ENCODE data around the gene FARSB.
A peak's percentile ranks its signal among the peaks of the same experiment; 100 is the strongest.
"Not testable (repeated sequence)": the region's sequence is repeated elsewhere in the genome, so short reads cannot be mapped to it uniquely, and the experiment has no call there.

FARSB gene

DNA sequence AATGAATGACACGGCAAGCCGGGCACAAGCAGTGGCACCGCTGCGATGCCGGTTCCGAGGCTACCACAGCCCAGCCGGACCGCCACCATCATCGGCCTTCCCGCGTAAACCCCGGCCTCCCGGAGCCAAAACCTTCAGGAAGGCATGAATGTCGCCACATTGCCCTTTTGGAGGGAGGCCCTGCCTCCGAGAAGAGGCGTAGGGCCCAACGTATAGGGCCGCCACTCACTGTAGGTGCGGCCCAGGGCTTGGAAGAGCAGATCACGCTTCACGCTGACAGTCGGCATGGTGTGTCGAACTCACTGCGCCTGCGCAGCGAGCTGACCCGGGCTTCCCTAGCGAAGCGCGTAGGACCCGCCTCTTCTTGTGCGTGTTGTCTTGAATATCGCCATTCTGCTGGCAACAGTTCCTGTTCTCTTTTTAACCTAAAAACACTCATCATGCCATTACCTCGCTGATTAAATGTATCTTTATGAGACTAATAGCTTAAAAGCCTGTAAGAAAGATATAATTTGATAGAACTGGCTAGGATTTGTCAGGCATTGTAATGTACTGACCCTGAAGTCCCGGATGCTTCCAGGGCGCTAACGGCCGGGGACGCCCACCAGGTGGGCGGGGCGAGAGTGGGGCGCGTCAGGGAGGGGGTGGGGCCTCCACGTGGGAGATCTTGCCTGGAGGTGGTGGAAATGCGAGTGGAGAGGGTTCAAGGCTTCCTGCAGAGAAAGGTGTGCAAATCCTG, at the start of gene FARSB:
Gene FARSB, minus strand, starts transcription at position 306 of the 739 bp plus-strand sequence. Its CDS starts 19 bp downstream, at position 287.
- peak; percentile 97 for DNase-seq

DNA sequence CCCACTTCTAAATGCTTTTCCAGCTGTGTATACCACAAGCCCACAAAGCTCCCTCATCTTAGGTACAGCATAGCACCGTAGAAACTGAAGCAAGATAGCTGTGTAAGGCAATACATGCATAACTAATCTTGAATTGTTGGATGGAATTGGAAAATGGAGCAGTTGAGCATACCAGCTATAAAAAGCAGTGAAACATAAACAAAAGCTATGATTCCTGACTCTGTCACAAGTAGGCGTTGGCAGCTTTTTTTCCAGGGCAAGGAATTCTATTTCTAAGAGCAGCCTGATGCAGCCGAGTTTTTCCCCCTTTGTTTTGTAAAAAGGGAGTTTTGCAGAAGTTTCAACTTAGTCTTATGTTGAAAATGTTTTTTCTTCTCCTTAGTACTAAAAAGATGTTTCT, 48.0 kb upstream of the FARSB start:
- no peak for DNase-seq

DNA sequence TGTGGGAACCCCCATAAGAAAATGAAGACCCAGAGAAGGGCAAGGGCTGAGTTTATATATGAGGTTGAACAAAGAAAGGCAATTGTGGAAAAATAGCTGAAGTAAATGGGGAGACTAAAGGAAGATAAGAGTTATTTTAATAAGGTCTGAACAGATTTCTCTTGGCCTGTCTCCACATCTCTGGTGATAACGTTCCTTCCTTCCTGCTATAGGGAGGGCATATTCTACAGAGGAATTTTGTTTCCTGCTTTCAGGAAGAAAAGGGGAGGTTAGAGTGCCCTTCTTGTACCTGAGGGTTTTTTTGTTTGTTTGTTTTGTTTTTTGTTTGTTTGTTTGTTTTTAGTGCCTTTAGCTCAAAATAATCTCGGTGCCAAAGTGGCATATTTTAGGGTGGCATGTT, 47.2 kb upstream of the FARSB start:
- DNase-seq, result no peak

DNA sequence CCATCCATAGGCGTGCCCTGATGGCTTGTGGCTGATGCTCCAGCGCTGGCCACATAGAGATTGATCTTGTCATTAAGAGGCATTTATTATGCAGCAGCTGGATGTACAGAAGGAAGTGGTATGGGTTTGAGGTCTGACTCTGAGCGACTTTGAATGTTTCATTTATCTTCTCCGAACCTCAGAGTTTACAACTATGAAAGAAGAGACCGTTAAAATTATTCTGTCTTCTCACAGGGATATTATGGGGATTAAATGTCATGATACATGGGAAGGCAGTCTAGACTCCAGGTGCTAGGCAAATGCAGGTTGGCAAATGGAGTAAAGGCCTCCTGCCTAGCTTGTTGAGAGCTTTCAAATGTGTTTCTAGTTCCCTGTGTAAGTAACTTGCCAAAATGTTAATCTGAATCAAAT, 45.8 kb upstream of the FARSB start:
- peak; percentile 33 for DNase-seq

DNA sequence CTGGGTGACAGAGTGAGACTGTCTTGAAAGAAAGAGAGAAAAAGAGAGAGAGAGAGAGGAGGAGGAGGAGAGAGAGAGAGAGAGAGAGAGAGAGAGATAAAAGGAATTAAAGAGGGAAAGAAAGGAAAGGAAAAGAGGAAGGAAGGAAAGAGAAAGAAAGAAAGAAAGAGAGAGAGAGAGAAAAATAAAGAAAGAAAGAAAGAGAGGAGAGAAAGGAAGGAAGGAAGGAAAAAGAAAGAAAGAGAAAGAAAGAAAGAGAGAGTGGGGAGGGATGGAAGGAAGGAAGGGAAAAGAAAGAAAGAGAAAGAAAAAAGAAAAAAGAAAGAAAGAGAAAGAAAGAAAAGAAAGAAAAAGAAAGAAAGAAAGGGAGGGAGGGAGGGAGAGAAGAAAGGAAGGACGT, 45.3 kb upstream of the FARSB start:
- no peak for DNase-seq

DNA sequence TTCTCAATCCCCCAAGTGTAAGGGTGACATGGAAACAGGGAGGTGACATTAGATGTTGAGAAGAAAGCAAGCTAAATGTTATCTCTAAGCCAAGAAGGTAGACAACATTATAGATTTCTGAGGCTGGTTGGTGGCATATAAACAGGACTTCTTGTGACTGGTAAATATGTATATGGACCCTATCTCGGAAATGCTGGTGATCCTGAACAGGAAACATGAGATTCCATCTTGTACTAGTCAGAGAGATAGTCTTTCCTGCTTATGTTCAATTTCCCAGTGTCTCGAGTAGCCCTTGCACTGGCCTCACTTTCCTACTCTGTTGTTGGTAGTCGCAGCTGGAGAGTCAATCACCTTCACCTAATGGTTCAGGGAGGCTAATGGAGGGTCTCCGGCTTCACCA, 42.4 kb upstream of the FARSB start:
- DNase-seq, result no peak

DNA sequence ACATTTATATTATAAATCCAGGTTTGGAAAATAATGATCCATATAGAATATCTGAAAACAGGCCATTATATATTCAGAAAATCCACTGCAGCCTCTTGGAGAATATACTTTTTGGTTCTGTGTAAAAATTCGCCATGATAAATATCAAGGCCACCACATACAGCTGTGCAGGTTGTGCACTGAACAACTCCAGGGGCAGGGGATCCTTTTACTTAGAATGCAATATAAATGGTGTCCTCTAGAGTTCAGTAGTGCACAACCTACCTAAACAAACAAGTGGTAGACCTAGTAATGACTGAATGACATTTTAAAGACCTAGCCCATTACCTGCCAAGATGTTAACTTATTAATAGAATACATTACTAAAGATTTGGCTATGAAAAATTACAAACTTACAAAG, 37.9 kb upstream of the FARSB start:
- peak; percentile 17 for DNase-seq

DNA sequence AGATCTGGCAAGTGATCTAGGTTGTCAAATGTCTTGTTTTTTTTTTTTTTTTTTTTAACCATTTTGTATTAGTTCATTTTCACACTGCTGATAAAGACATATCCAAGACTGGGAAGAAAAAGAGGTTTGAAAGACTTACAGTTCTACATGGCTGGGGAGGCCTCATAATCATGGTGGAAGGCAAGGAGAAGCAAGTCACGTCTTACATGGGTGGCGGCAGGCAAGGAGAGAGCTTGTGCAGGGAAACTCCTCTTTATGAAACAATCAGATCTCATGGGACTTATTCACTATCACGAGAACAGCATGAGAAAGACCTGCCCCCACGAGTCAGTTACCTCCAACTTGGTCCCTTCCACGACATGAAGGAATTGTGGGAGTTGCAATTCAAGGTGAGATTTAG, 37.5 kb upstream of the FARSB start:
- not testable (repeated sequence) for DNase-seq

DNA sequence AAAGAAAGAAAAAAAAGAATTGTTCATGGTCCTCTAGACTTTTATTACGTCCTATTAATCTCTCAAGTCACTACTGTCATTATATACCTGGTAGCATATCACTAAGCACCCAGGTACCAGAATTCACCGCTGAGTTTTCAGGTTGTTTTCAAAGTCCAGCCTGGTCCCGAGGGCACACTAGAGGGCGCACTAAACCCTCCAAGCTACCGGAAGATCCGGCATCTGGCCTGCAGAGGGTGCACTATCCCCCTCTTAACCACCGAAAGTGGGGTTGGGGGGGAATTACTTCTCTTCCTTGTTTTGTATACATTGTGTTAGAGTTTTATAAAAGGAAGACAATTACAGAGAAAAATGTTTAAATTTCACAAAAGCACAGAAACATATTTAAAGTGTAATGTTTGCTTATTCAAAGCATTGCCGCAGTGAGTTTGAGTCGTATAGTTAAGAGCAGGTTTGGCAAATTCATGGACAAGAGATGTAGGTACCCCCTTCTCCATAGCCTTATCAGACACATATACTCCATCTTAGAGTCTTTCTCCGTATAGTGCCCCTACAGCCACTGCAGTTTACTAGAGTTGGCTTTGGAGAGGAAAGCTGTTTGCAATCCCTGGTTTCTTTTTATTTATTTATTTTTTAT, 34.8 kb upstream of the FARSB start:
- DNase-seq, result peak; percentile 70

DNA sequence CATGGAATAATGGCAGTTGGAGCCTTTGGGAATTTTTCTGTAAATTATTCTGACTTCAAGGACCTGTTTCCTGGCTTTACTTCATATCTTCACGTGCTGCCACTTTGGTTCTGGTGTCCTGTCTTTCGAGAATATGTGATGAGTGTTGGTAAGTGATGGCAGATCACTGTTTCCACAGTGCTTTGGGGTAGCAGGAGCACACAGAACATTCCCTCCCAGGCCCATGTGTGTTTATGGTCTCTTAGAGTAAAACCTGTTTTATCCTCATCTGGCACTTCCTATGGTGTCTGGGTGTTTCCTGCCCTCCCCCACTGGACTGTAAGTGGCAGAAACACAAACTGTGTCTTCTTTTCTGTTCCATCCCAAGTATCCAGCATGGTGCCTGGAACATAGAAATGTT, 33.4 kb upstream of the FARSB start:
- no peak for DNase-seq

DNA sequence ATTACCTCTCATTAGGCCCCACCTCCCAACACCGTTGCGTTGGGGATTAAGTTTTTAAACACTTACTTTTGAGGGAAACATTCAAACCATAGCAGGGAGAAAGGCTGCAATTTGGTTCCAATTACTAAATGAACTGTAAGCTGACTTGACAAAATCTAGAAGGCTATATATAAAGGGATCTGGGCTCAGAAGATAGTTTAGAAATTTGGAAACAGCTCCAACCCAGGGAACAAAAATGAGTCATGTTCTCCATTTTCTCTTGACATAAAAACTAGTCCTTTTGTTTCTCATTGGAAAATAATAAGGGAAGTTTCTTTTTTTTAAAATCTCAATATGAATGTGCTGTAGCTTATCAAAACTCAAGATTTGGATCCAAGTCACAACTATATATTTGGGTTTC, 33.0 kb upstream of the FARSB start:
- no peak for DNase-seq

DNA sequence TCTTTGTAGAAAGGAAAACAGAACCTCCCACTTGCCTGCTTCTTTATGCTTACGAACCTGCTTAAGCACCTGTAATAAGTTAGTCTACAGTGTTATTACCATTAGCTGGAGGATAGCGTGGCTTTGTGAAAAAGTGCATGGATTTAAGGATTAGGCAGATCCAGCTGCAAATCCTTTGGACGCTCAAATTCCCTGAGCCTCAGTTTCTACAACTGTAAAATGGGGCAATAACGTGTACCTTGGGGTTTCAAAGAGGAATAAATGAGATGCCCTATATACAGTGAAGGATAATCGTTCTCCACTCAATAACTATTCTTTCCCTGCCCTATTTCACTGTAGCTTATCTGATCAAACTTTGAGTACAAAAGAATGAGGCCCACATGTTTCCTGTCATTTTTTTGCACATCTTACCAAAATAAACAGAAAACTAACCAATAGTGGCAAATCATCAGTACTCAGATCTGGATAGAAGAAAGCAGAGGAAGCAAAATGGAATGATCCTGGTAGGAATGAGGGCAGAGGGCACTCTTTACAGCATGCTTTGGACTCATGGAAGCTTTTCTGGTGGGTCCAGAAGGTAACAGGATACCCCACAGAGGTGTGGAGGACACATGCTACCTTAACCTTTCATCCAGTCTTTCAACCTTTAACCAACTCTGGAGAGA, 30.3 kb upstream of the FARSB start:
- no peak for DNase-seq

DNA sequence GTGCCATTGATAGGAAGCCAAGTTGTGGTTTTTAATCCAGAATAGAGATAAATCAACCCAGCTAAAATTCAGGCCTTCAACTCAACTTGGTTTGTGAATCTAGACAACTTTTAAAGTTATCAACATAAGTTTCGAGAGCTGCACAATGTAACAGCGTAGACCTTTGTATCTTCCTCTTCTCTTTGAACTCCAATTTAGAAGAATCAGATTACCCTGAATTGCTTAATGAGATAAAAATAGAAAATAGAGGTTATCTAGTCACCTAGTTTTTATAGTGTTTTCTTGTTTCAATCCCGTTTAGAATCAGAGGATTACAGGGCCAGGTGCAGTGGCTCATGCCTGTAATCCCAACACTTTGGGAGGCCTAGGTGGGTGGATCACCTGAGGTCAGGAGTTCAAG, 27.9 kb upstream of the FARSB start:
- DNase-seq, result no peak

DNA sequence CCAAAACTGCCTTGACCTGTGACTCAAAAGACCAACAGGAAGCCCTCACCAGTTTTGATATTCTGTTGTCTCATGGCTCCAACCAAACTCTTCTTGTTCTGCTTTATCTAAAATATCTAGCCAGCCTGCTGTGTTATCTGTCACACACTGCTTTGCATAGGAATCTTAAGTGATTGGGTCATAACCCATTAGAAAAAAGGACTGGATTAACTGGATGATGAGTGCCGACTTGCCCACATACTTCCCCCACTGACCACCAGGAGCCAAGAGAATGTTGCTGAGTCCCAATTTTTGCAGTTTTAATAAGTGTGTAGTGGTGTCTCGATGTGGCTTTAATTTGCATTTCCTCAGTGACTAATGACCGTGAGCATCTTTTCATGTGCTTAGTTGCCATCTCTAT, 22.1 kb upstream of the FARSB start:
- no peak for DNase-seq

DNA sequence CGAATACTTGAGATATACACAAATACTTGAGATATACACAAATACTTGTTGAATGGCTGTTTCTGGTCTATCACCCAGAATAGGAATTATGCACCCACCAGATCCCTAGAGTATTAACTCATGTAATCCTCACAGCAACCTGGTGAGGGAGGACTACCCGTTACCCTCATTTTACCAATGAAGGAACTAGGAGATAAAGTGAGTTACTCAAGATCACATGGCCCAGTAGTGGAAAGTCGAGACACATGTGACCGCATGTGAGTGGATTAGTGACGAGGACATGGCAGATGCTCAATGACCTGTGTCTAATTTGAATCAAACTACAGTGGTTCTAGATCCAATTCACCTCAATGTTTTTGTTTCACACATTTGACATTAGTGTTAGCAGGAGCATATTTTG, 18.0 kb upstream of the FARSB start:
- no peak for DNase-seq

DNA sequence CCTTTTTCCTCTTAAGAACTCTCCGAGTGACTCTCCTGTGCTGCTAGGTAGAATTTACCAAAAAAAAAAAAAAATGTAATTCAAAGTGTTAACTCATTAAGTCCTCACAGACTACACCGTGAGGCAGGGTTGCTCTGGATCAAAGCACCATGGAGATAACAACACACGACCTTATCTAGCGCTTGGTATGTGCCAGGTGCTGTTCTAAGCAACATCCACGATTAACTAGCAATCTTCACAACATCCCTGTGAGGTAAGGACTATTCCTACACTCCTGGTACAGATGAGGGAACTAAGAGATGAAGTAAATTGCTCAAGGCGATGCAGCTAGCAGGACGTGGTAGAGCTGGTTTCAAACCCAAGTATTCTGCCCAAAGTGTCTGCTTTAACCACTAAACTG, 17.4 kb upstream of the FARSB start:
- DNase-seq, result no peak

DNA sequence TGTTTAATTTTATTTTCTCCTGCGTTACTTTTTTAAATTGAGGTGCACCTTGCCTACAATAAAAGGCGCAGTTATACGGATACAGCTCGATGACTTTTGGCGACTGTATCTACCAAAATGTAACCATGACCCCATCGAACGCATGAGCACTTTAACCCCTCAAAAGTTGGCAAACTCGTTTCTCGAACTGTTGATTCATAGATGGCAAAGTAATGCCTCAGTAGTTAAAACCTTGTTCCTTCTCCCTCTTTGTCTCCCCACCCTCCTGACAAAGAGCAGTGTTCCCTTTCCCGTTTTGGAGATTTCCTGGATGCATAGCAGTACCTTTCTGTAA, 16.1 kb upstream of the FARSB start:
- no peak for DNase-seq

DNA sequence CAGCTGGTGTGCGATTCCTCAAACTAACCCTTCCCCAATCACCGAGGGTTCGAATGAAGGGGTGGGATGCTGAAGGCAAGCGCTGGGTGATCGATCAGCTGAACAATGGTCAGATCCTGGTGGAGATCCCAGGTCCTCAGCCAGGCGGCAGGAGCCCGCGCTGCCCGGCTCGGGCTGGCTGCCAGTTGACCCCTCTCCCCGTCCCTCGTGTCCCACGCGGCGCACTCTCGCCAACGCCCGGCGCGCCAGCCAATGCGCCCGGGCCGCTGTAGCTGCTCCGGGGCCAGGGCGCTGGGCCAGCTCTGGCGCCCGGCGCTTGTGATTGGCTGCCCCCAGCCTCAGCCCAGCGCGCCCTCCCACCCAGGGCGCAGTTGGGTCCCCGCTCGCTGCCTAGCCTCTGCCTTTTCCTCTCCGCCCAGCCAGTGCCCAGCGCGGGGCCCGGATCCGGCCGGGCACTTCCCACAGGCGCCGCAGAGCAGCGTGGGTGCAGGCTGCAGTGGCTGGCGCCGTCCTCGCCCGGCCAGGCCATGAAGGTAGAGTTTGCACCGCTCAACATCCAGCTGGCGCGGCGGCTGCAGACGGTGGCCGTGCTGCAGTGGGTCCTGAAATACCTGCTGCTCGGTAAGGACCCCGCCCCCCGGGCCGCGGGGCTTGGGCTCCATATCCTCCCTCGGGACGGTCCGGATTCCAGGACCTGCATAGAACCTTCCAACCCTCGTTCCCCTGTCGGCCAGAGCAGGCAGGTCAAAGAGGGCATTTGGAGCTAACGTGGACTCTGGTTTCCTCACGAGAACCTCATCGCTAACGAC, 15.6 kb upstream of the FARSB start, which contains the start of gene MOGAT1:
Gene MOGAT1, plus strand, starts transcription at position 400 of the 809 bp plus-strand sequence. Its CDS starts 128 bp downstream, at position 528.
- DNase-seq, result peak; percentile 31

DNA sequence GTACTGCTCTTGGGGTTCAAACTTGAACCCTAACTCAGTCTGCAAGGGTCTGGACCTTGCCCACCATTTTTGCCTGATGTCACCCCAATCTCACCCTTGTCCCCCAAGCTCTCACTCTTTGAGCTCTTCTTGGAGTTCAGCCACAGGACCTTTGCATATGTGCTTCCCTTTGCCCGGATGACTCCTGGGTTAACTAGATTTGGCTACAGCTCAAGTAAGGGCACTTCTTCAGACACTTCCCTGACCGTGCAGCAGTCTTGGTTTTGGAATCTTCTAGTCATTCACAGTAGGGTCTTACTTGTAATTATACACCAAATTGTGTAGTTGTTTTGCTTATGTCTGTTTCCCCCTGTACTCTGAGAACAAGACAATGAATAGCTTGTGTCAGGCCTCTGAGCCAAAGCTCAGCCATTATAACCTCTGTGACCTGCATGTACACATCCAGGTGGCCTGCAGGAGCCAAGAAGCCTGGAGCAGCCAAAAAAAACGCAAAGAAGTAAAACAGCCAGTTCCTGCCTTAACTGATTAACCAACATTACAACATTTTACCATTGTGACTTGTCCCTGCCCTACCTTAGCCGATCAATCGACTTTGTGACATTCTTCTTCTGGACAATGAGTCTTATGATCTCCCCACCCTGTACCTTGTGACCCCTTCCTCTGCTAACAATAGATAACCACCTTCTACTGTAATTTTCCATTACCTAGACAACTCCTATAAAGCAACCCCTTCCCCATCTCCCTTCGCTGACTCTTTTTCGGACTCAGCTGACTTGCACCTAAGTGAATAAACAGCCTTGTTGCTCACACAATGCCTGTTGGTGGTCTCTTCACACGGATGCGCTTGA, 14.5 kb upstream of the FARSB start:
- DNase-seq, result no peak

DNA sequence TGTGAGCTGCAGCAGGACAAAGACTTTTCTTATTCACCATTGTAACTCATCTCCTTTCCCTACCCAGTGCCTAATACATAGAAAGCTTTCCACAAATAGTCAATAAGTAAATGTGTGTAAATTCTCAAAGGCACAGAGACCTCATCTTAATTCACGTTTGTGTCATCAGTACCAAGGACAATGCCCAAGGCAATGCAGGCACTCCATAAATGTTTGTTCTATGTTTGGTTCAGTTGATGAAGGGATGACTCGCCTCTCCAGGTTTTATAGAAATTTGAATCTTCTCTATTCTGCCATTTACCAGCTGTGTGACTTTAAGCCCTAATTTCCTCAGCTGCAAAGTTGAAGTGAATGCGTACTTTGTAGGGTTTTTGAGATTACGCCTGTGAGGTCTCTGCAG, 13.5 kb upstream of the FARSB start:
- DNase-seq, result no peak

DNA sequence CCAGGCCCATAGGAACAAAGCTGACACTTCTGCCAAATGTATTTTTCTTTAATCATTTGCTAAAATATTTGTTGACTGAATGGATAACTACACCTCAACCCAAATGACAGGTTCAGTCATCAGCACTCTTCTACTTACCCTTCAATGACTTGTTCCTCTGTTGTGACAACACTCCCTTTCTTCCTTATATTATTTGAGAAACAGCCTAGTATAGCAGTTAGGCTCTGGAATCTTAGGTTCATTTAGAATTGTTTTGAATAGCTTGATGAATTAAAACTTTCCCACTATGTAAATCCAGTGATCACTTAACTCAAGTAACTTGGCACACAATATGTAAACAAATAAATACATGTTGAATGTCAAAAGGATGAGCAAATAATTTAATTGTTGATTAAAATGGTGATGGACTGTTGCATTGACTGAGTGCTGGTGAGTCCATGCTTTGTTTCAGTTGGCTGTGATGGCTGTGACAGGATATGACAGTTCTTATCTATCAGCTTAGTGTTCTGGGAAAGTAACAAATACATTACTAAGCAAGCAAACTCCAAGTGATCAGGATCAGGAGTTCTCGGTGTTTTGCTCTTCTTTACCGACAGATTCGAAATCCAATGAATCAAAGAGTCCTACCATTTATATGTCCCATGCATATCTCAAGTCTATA, 12.7 kb upstream of the FARSB start:
- DNase-seq, result no peak

DNA sequence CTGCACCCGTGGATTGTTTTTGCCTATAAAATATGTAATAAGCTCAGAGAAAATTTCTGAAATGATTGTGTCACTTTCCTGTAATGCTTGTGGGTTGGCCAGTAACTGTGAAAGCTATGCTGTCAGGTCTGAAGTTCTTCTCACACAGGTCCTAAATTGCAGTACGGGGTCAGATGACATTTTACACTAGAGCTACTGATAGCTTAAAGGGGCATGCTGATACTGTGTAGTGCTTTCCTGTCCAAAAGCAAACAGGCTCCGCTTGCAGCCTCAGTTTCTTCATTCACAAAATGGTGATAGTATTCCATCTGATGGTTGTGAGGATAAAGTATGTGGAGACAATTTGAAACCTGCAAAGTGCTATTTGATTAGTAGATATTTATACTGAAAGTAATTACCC, 7.6 kb upstream of the FARSB start:
- DNase-seq, result no peak
